ENCODE results near the gene CAPN1. TPM values are rescaled to one million over a fixed set of nuclear protein-coding genes. Genes with fewer than 3 reads are reported as not detected.

CAPN1 gene
- total RNA-seq, 6 experiments from 2014 or later: 55.7 to 124 (median 83.1) TPM

DNA sequence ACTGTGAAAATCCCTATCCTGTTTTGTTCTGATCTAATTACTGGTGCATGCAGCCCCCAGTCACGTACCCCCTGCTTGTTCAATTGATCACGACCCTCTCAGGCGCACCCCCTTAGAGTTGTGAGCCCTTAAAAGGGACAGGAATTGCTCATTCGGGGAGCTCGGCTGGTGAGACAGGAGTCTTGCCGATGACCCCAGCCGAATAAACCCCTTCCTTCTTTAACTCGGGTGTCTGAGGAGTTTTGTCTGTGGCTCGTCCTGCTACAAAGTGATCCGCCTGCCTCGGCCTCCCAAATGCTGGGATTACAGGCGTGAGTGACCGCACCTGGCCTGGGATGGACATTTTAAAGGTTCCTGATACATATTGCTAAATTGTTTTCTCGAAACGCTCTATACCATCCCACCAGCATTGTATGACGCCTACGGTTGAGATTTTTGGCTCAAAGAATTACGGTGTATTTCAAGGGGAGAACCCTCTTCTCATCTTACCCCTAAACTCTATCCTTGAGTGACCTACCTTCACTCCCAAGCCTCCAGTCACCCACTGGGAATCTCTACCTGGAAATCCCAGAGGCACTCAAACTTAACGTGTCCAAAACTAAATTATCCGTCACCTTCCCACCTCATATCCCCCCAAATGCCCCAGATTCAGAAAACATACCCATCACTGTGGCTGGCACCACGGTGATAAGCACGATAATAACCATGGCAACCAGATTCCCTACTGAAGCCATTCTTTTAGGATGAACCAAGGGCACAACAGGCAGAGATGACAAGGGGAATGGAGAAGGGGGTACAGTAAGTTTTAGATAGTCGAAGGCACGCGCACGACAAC is 79.2 kb downstream of the CAPN1 start:
- ATAC-seq: no peak
- H3K4me3 ChIP-seq: peak overlapping the region; percentile 65 to 82 (median 69)
- H3K27me3 ChIP-seq: no peaks in the 10 kb centered on the region
- TF ChIP-seq, protein P1, sequence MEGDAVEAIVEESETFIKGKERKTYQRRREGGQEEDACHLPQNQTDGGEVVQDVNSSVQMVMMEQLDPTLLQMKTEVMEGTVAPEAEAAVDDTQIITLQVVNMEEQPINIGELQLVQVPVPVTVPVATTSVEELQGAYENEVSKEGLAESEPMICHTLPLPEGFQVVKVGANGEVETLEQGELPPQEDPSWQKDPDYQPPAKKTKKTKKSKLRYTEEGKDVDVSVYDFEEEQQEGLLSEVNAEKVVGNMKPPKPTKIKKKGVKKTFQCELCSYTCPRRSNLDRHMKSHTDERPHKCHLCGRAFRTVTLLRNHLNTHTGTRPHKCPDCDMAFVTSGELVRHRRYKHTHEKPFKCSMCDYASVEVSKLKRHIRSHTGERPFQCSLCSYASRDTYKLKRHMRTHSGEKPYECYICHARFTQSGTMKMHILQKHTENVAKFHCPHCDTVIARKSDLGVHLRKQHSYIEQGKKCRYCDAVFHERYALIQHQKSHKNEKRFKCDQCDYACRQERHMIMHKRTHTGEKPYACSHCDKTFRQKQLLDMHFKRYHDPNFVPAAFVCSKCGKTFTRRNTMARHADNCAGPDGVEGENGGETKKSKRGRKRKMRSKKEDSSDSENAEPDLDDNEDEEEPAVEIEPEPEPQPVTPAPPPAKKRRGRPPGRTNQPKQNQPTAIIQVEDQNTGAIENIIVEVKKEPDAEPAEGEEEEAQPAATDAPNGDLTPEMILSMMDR (IDR thresholded peaks at IDR 0.05): no peak
- TF ChIP-seq POLR2A (IDR thresholded peaks at IDR 0.05): no peak
- WGBS (ENCODE audit: insufficient coverage, low coverage, low lambda C conversion rate, missing lambda C conversion rate): 61% methylated on average over 26 of the region's 26 CpGs
- no peaks in the 10 kb centered on the region for H3K9me3 ChIP-seq
- H3K4me1 ChIP-seq: peaks cover 0 to 9% (median 4%) of the 10 kb centered on the region in 4 donors
- H3K36me3 ChIP-seq: no peaks in the 10 kb centered on the region
- DNase-seq: no peak
- intact Hi-C loops (cut with DNase I): no loop called here
- H3K27ac ChIP-seq: peak overlapping the region; percentile 68 to 76 (median 73)

Small RNAs within 50 kb of the gene (small RNA-seq; reads per million reads assigned to genes)
- gene HIGD1AP10: 0 reads per million in 2 experiments
- gene PDCL2P2: 0 reads per million in 2 experiments
- gene RNU2-23P: 0.39 reads per million in 2 experiments

Other genes starting within 250 kb of the CAPN1 start
- under 1 TPM in 1 of 6 experiments, not detected in 5; 0.46 TPM for gene GPHA2, start 246.0 kb upstream of the CAPN1 start, total RNA-seq
- gene MAJIN, start 209.8 kb upstream of the CAPN1 start, total RNA-seq: under 1 TPM in 2 of 6 experiments, not detected in 4; 0.33 to 0.86 TPM
- 1 to 10 TPM; 1.9 to 2.5 (median 2.3) TPM for gene BATF2, start 185.0 kb upstream of the CAPN1 start, total RNA-seq
- 10 to 100 TPM in 3 of 6 experiments, 1 to 10 TPM in 3; 7.3 to 26.2 (median 10.0) TPM for gene ARL2, start 167.8 kb upstream of the CAPN1 start, total RNA-seq
- gene SNX15, start 154.5 kb upstream of the CAPN1 start, total RNA-seq: 10 to 100 TPM in 1 of 6 experiments, 1 to 10 TPM in 5; 6.4 to 10.3 (median 8.7) TPM
- 10 to 100 TPM in 2 of 6 experiments, 1 to 10 TPM in 4; 4.2 to 13.8 (median 5.8) TPM for gene SAC3D1, start 140.7 kb upstream of the CAPN1 start, total RNA-seq
- 1 to 10 TPM in 5 of 6 experiments, under 1 TPM in 1; 0.83 to 3.5 (median 1.4) TPM for gene NAALADL1, start 123.4 kb upstream of the CAPN1 start, total RNA-seq
- 1 to 10 TPM in 3 of 6 experiments, under 1 TPM in 3; 0.31 to 2.3 (median 1.0) TPM for gene CDCA5, start 97.9 kb upstream of the CAPN1 start, total RNA-seq
- 10 to 100 TPM; 15.4 to 22.4 (median 18.0) TPM for gene ZFPL1, start 97.7 kb upstream of the CAPN1 start, total RNA-seq
- 100 to 1,000 TPM in 2 of 6 experiments, 10 to 100 TPM in 4; 41.5 to 170 (median 50.2) TPM for gene VPS51, start 85.7 kb upstream of the CAPN1 start, total RNA-seq
- 100 to 1,000 TPM in 1 of 6 experiments, 10 to 100 TPM in 5; 25.6 to 112 (median 37.8) TPM for gene TM7SF2, start 70.1 kb upstream of the CAPN1 start, total RNA-seq
- gene ZNHIT2, start 64.2 kb upstream of the CAPN1 start, total RNA-seq: 10 to 100 TPM in 2 of 6 experiments, 1 to 10 TPM in 4; 4.9 to 15.7 (median 6.2) TPM
- 100 to 1,000 TPM; 287 to 472 (median 343) TPM for gene FAU, start 59.8 kb upstream of the CAPN1 start, total RNA-seq
- gene MRPL49, start 59.6 kb upstream of the CAPN1 start, total RNA-seq: 10 to 100 TPM; 26.3 to 51.7 (median 28.4) TPM
- gene SYVN1, start 47.4 kb upstream of the CAPN1 start, total RNA-seq: 100 to 1,000 TPM in 4 of 6 experiments, 10 to 100 TPM in 2; 73.0 to 120 (median 109) TPM
- gene SPDYC, start 11.7 kb upstream of the CAPN1 start, total RNA-seq: 1 to 10 TPM in 2 of 6 experiments, under 1 TPM in 2, not detected in 2; 0.49 to 1.8 (median 0.87) TPM
- gene POLA2, start 80.0 kb downstream of the CAPN1 start, total RNA-seq: 1 to 10 TPM; 1.8 to 8.4 (median 3.5) TPM
- 1 to 10 TPM in 4 of 6 experiments, under 1 TPM in 2; 0.55 to 3.4 (median 2.3) TPM for gene CDC42EP2, start 132.9 kb downstream of the CAPN1 start, total RNA-seq
- 10 to 100 TPM; 11.1 to 21.7 (median 19.4) TPM for gene DPF2, start 151.9 kb downstream of the CAPN1 start, total RNA-seq
- gene TIGD3, start 172.8 kb downstream of the CAPN1 start, total RNA-seq: under 1 TPM in 3 of 6 experiments, not detected in 3; 0.10 to 0.28 (median 0.20) TPM
- gene SLC25A45, start 200.7 kb downstream of the CAPN1 start, total RNA-seq: 10 to 100 TPM in 4 of 6 experiments, 1 to 10 TPM in 2; 7.5 to 17.5 (median 12.1) TPM
- gene FRMD8, start 204.7 kb downstream of the CAPN1 start, total RNA-seq: 10 to 100 TPM in 4 of 6 experiments, 1 to 10 TPM in 2; 7.7 to 17.1 (median 14.3) TPM
- 1,000 to 10,000 TPM in 2 of 6 experiments, 100 to 1,000 TPM in 4; 202 to 1,225 (median 767) TPM for gene NEAT1, start 240.9 kb downstream of the CAPN1 start, total RNA-seq

All from right lobe of liver (tissue), 6 donors.